Measurements from ENCODE around the gene UCK1.

Gene UCK1

DNA sequence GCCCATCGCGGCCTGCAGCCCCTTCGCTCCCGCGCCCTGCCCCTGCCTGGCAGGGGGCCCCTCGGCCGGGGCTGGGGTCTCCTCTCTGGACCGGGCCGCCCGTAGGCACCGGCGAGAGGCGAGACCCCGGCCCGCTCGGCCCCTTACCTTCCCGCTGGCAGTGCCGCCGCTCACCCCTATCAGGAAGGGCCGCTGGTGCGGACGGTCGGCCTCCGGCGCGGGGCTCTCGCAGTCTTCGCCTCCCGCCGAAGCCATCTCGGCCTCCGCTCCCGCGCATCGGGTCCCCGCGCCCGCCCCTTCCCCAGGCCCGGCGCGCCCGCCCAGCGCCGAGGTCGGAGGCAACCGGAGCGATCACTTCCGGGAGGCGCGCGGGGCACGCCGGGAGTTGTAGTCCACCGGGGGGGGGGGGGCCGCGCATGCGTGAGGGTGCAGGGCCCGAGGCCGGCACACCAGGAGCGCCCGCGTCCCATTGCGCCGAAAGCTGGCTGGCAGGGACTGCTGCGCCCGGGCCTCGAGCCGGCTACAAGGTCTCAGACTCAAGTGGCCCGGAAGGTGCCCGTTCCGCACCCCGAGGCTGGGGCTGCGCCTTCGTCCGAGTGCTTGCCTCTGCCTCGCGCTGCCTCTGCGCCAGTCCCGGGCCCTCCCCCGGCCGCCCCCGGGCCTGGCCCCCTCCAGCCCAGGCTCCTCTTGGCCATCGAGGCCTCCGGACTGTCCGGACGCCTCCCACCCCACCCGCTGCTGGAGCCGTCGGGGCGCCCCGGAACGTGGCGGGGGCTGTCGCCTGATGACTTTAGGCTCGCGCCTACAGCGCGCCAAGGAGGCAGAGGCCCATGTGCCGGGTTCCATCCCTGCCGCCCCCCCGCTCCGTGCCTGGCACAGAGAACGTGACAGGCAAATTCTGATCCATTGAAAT, at the start of gene UCK1:
TSS of gene UCK1 (minus strand) at position 344 of the 913 bp plus-strand sequence. CDS start at position 255, 89 bp downstream.
- TF ChIP-seq, protein P1, sequence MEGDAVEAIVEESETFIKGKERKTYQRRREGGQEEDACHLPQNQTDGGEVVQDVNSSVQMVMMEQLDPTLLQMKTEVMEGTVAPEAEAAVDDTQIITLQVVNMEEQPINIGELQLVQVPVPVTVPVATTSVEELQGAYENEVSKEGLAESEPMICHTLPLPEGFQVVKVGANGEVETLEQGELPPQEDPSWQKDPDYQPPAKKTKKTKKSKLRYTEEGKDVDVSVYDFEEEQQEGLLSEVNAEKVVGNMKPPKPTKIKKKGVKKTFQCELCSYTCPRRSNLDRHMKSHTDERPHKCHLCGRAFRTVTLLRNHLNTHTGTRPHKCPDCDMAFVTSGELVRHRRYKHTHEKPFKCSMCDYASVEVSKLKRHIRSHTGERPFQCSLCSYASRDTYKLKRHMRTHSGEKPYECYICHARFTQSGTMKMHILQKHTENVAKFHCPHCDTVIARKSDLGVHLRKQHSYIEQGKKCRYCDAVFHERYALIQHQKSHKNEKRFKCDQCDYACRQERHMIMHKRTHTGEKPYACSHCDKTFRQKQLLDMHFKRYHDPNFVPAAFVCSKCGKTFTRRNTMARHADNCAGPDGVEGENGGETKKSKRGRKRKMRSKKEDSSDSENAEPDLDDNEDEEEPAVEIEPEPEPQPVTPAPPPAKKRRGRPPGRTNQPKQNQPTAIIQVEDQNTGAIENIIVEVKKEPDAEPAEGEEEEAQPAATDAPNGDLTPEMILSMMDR (IDR thresholded peaks at IDR 0.05), result no peak

DNA sequence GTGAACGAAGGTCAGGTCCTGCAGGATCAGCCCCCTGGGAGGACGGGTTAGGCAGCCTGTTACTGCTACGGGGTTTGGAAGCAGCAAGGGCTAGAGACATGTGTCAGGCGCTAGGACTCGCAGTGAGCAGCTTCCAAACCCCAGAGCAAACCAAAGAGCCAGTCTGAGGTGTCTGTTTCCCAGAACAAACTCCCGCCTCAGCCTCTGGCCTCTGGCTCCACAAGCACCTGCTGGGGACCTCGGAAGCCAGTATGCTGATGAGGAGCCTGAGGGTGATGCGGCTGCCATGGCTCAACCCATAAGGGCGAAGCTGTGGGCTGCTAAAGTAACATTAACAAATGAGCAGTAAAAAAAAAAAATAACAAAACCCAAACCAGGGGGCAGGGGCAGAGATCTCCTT, 49.3 kb upstream of the UCK1 start:
- TF ChIP-seq, protein P1 (IDR thresholded peaks at IDR 0.05), result no peak

GRCh38 chr9:131579789-131580211, 48.7 kb upstream of the UCK1 start:
- TF ChIP-seq, protein P1 (IDR thresholded peaks at IDR 0.05), result no peak

- TF ChIP-seq, protein P1 (IDR thresholded peaks at IDR 0.05), result no peak
Measured at GRCh38 chr9:131578731-131579504, 47.9 kb upstream of the UCK1 start.

DNA sequence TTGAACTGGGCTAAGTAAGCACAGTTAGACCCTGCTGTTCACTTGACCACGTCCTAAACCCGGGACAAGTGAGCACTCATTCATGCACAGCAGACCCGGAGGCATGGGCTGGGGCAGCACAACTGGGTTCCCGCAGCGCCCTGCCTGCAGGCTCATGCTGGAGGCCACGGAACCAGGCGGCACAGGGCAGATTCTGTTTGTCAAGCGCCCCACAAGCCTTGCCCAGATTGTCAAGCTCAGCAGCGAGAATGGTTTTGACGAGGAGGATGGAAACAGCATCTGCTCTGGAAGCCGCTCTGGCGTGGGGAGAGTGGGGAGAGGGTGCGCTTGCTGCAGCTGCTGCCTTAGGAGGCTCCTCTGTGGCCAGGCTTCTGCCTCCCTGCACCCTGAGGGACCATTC, 47.0 kb upstream of the UCK1 start:
- TF ChIP-seq, protein P1 (IDR thresholded peaks at IDR 0.05), result no peak

DNA sequence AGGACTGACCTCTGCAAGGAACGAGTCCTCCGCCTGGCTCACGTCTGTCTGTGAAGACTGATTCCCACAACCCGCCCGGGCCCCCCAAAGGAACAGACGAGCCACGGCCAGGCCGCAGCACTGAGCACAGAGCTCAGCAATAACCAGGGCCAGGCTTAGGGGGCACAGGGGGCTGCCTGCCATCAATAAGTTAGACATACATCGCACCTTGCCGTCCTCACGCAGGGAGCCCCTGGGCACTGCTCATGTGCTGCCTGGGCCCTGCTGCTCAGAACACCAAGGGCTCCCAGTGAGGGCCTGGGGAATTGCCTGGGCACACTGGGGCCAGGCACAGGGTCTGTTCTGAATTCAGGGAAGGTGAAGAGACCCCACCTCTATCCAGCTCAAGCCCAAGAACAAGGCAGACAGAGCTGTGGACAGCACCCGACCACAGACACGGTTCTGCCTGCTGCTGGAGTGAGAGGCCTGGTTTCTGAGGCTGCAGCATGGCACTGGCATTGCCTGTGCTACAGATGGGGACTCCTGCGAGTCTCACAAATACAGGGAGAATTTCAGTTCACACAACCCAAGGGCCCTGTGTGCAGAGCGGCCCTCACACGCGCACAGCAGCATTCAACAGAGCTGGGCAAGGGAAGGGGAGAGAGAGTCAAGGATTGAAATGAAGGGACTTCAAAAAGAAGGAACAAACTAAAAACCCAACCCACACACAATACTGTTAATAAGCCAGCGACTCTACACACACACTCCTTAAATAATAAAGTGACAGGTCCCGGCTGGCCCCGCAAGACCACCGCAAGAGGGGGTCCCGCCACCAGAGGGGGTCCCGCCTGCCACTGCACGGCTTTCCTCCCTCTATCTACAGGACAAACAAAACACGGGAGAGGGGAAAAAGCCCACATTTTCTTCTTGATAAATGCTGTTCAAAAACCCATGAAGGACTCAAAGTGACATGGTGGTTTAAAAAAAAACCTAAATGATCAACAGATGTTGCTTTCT, 46.2 kb upstream of the UCK1 start:
- TF ChIP-seq, protein P1 (IDR thresholded peaks at IDR 0.05), result no peak

Measured in LNCAP (cell line).